Colonic mucosa (tissue), 4 donors: Measurements from ENCODE around the gene ANKRD27. TPM values are rescaled to one million over a fixed set of nuclear protein-coding genes. Genes with fewer than 3 reads are reported as not detected.
A peak's percentile ranks its signal among the peaks of the same experiment; 100 is the strongest.

Experiments
- DNase-seq: peaks from one replicate; pipeline ENCODE4 v3.0.0-alpha.2; 2020
- H3K27ac ChIP-seq: fragments of 200-600 bp; one replicate; pipeline ENCODE4 v1.8.0; 2021
- H3K27me3 ChIP-seq: fragments of 200-600 bp; one replicate; pipeline ENCODE4 v1.8.0; 2021
- H3K36me3 ChIP-seq: fragments of 200-600 bp; one replicate; pipeline ENCODE4 v1.8.0; 2021
- H3K4me1 ChIP-seq: fragments of 200-600 bp; one replicate; pipeline ENCODE4 v1.8.0; 2021; ENCODE audit warnings: mild to moderate bottlenecking
- H3K4me3 ChIP-seq: fragments of 200-600 bp; one replicate; pipeline ENCODE4 v1.8.0; 2021
- H3K9ac ChIP-seq, 2 donors: one replicate each; pipeline ENCODE4 v1.7.0; 2013; ENCODE audit warnings: control low read depth in 2 of 2, low read depth in 2 of 2, low read length in 2 of 2
- H3K9me3 ChIP-seq: fragments of 200-600 bp; one replicate; pipeline ENCODE4 v1.8.0; 2021
- intact Hi-C: fragments of 100-400 bp; cut with DNase I; formaldehyde crosslinking; loops from one replicate; pipeline ENCODE4 v1.14.1; 2022
- total RNA-seq, 2 donors: library from RNA; stranded (reverse); fragmentation: NEBNext Ultra II Directional in 1 of 2; extraction: Animal tissue kit (Norgen Biotek cat#: 25700) in 1 of 2; gene quantifications; one replicate each; pipeline ENCODE4 v1.2.1, GENCODE V29; 2021
- TF ChIP-seq, protein P1 (sequence below): fragments of 200-600 bp; IDR thresholded peaks from one replicate; pipeline ENCODE4 v1.8.0; 2022; ENCODE audit warnings: antibody characterized with exemption, mild to moderate bottlenecking
- donor health status: healthy.
- donor health status: DM: no; HTN: no; CAD: no.
- donor health status: DM: no; HTN: no; CAD: no.

The ANKRD27 gene
- 10 to 100 TPM; 36.6 to 37.1 TPM for total RNA-seq

DNA sequence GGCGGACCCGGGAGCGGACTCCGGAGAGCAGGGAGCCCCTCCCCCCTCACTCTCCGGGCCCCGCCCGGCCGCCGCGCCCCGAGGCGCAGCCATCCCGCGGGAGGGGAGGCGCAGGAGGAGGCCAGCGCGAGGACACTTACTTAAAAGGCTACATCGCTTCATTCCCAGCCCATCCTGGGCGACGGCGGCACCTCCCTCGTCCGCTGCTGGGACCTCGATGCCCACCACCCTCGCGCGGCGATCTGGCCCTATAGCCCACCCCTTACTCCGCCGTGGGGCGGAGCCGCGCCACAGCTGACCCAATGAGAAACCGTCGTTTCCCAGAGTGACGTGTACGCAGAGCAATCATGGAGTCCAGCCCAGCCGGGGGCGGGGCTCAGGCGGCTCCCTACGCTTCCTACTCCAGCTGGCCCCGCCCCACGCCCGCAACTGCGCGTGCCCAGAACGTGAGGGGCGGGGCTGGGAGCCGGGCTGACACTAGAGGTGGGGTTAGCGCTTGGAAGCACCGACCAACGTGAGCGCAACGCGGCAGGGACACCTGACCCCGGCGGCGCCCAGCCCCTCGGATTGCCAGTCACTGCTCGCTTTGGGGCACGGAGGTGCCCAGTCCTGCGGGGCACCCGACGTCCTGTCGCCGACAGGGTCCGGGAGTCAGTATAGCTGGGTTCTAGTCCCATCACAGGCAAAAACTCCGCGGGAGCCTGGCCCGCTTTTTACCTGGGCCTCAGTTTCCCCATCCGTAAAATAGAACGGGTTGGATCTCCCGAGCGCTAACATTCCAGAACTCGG is at the start of gene ANKRD27:
Gene ANKRD27, minus strand, starts transcription at position 250 of the 789 bp plus-strand sequence. CDS start 16,165 bp downstream, outside the sequence.
- intact Hi-C loops, result loop anchor here (10.0 kb wide), 2 partner anchors 90 to 290 kb away; partner anchors contain the start of gene PDCD5
- Histone ChIP-seq H3K27me3 (peaks cover 21% of the 10 kb centered on the region), H3K4me1 (peaks cover 16% of the 10 kb centered on the region)

GRCh38 chr19:32720936-32721250 is 45.9 kb upstream of the ANKRD27 start:
- TF ChIP-seq, protein P1, sequence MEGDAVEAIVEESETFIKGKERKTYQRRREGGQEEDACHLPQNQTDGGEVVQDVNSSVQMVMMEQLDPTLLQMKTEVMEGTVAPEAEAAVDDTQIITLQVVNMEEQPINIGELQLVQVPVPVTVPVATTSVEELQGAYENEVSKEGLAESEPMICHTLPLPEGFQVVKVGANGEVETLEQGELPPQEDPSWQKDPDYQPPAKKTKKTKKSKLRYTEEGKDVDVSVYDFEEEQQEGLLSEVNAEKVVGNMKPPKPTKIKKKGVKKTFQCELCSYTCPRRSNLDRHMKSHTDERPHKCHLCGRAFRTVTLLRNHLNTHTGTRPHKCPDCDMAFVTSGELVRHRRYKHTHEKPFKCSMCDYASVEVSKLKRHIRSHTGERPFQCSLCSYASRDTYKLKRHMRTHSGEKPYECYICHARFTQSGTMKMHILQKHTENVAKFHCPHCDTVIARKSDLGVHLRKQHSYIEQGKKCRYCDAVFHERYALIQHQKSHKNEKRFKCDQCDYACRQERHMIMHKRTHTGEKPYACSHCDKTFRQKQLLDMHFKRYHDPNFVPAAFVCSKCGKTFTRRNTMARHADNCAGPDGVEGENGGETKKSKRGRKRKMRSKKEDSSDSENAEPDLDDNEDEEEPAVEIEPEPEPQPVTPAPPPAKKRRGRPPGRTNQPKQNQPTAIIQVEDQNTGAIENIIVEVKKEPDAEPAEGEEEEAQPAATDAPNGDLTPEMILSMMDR, result no peak
- intact Hi-C loops, result no loop called here
- no peaks in the 10 kb centered on the region for H3K4me1 ChIP-seq
- H3K27ac ChIP-seq, result no peak overlapping the region
- no peaks in the 10 kb centered on the region for H3K27me3 ChIP-seq
- H3K9me3 ChIP-seq, result no peaks in the 10 kb centered on the region
- no peaks in the 10 kb centered on the region for H3K36me3 ChIP-seq
- DNase-seq, result no peak
- no peak overlapping the region for H3K9ac ChIP-seq
- no peak overlapping the region for H3K4me3 ChIP-seq

More for the DNA sequence above, at the start of gene ANKRD27:
- TF ChIP-seq, protein P1, result no peak
- H3K4me3 ChIP-seq, result peak within 1 kb of the TSS; percentile 84
- H3K36me3 ChIP-seq, result no peaks in the 10 kb centered on the region
- H3K27ac ChIP-seq, result peak within 1 kb of the TSS; percentile 72
- H3K9ac ChIP-seq, result peak within 1 kb of the TSS; percentile 73 to 82
- no peaks in the 10 kb centered on the region for H3K9me3 ChIP-seq
- DNase-seq, result peak; percentile 99

DNA sequence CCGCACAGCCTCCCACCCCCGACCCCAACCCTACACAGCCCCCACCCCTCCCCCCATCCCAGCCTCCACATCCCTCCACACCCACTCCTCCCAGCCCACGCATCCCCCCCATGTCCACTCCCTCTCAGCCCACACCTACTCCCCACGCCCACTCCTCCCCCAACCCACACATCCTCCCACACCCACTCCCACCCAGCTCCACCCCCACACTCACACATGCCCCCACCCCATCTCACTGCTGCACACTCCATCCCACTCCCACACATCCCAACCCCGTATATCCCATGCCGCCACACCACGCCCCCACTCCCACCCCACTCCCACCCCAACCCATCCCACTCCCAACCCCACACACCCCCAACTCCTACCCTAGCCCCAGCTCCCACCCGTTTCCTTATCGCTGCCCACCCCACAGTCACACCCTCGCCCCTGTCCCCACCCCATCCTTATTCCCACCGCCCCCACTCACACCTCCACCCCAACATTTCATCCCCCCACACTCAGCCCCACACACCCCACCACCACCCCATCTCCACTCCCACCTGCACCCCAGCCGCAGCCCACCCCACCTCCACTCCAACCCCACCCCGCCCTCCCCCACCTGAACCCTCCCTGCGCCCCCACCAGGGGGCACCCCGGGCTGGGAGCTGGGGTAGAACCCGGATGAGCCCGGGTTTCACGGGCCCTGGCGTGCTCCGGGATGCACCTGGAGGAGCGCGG is 45.4 kb upstream of the ANKRD27 start:
- Histone ChIP-seq H3K4me3 (no peak overlapping the region), H3K36me3 (no peaks in the 10 kb centered on the region), H3K9me3 (no peaks in the 10 kb centered on the region), H3K9ac (no peak overlapping the region), H3K27ac (no peak overlapping the region), H3K4me1 (no peaks in the 10 kb centered on the region), H3K27me3 (no peaks in the 10 kb centered on the region)
- DNase-seq, result no peak
- intact Hi-C loops, result no loop called here
- TF ChIP-seq, protein P1, result no peak

DNA sequence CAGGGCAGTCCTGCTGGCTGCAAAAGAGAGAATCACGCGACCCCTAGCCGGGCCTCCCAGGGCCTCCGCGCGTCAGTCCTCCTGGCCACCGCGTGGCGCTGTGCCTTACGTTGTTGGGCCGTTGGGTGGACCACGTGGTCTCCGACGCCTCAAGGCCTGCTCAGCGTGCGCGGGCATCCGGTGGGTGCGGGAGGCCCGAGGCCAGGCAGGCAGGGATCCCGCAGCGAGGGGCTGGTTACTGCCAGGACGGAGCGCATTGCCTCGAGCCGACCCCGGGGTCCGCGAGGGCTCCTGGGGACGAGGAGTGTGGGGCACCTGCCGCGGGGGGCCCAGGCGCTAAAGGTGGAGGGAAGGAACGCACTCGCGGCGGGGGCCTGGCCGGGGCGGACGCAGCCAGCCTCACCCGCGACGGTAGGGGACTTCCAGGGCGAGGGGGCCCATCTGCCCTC is 44.7 kb upstream of the ANKRD27 start, which contains the start of gene TDRD12:
Gene TDRD12, plus strand, starts transcription at position 157 of the 449 bp plus-strand sequence. CDS start 306 bp downstream, outside the sequence.
- H3K4me1 ChIP-seq, result no peaks in the 10 kb centered on the region
- no peak for DNase-seq
- no peaks in the 10 kb centered on the region for H3K36me3 ChIP-seq
- H3K27ac ChIP-seq, result no peak within 1 kb of the TSS
- no peak within 1 kb of the TSS for H3K9ac ChIP-seq
- intact Hi-C loops, result no loop called here
- no peaks in the 10 kb centered on the region for H3K9me3 ChIP-seq
- TF ChIP-seq, protein P1, result no peak
- H3K4me3 ChIP-seq, result no peak within 1 kb of the TSS
- no peaks in the 10 kb centered on the region for H3K27me3 ChIP-seq

- intact Hi-C loops, result no loop called here
- no peak overlapping the region for H3K27ac ChIP-seq
- TF ChIP-seq, protein P1, result no peak
Observed at GRCh38 chr19:32718286-32718685, 43.3 kb upstream of the ANKRD27 start.

More at GRCh38 chr19:32718286-32718685, 43.3 kb upstream of the ANKRD27 start:
- no peaks in the 10 kb centered on the region for H3K4me1 ChIP-seq
- no peaks in the 10 kb centered on the region for H3K36me3 ChIP-seq
- no peak overlapping the region for H3K4me3 ChIP-seq
- H3K9ac ChIP-seq, result no peak overlapping the region
- H3K9me3 ChIP-seq, result no peaks in the 10 kb centered on the region
- no peak for DNase-seq
- H3K27me3 ChIP-seq, result no peaks in the 10 kb centered on the region
